Measurements from ENCODE around the gene MAN1A2.

Gene MAN1A2

DNA sequence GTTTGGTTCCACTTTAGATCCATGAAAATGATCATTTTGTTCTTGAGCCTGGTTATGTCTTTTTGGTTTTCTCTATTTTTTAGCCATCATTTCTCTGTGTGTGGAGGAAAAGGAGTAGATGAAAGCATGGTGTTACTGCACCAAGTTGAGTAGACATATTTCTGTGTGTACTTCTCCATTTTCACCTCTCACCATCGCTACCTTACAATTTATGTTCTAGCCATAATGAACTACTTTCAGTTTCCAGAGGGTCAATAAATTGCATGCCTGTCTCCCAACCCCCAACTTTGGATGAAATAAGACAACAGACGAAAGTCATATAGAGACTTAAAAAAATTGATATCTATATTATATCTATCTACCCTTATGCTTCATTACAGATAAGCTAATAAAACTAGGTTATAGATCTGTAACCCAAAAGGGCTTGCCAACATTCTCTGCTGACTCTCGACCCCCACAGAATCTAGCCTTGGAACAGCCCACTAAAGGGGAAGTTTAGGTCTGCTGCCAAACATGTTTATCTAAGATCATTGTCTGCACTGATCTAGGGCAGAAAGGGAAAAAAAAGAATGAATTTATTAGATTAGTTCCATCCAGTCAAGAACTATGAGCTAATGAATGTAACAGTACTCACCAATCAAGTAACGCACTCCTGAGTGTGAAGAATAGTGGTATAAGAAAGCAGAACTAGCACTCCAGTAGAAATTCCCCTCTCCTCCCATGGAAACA is 7.5 kb upstream of the MAN1A2 start:
- Histone ChIP-seq H4K20me1 (ENCODE audit: insufficient read depth) (no peaks in the 10 kb centered on the region), H3K9ac (no peak overlapping the region), H3K4me3 (IDR thresholded peaks at IDR 0.05; ENCODE audit: insufficient read depth, low read depth, low read length) (no peak overlapping the region), H3K27me3 (ENCODE audit: insufficient read depth, low read depth) (no peaks in the 10 kb centered on the region), H3K27ac (no peak overlapping the region), H3K36me3 (ENCODE audit: insufficient read depth) (no peaks in the 10 kb centered on the region), H2AFZ (ENCODE audit: low read depth) (no peak overlapping the region), H3K4me1 (ENCODE audit: low read depth, poor library complexity, severe bottlenecking) (peaks cover 11% of the 10 kb centered on the region), H3K4me2 (no peak overlapping the region), H3K79me2 (ENCODE audit: insufficient read depth, low read depth) (no peaks in the 10 kb centered on the region)
- TF ChIP-seq, protein P1, sequence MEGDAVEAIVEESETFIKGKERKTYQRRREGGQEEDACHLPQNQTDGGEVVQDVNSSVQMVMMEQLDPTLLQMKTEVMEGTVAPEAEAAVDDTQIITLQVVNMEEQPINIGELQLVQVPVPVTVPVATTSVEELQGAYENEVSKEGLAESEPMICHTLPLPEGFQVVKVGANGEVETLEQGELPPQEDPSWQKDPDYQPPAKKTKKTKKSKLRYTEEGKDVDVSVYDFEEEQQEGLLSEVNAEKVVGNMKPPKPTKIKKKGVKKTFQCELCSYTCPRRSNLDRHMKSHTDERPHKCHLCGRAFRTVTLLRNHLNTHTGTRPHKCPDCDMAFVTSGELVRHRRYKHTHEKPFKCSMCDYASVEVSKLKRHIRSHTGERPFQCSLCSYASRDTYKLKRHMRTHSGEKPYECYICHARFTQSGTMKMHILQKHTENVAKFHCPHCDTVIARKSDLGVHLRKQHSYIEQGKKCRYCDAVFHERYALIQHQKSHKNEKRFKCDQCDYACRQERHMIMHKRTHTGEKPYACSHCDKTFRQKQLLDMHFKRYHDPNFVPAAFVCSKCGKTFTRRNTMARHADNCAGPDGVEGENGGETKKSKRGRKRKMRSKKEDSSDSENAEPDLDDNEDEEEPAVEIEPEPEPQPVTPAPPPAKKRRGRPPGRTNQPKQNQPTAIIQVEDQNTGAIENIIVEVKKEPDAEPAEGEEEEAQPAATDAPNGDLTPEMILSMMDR (conservative IDR thresholded peaks at IDR 0.05; ENCODE audit: low read depth, low read length): no peak

- Histone ChIP-seq H3K27me3 (ENCODE audit: insufficient read depth, low read depth) (no peaks in the 10 kb centered on the region), H3K79me2 (ENCODE audit: insufficient read depth, low read depth) (peaks cover 15% of the 10 kb centered on the region; the same call in 1 of the 2 replicates), H2AFZ (ENCODE audit: low read depth) (no peak overlapping the region), H3K27ac (no peak overlapping the region), H3K4me1 (ENCODE audit: low read depth, poor library complexity, severe bottlenecking) (peaks cover 20% of the 10 kb centered on the region), H3K36me3 (ENCODE audit: insufficient read depth) (no peaks in the 10 kb centered on the region), H3K4me2 (no peak overlapping the region), H4K20me1 (ENCODE audit: insufficient read depth) (no peaks in the 10 kb centered on the region), H3K9ac (no peak overlapping the region), H3K4me3 (IDR thresholded peaks at IDR 0.05; ENCODE audit: insufficient read depth, low read depth, low read length) (no peak overlapping the region)
- TF ChIP-seq, protein P1 (conservative IDR thresholded peaks at IDR 0.05; ENCODE audit: low read depth, low read length): no peak
Observed at GRCh38 chr1:117362986-117363385, 4.3 kb upstream of the MAN1A2 start.

DNA sequence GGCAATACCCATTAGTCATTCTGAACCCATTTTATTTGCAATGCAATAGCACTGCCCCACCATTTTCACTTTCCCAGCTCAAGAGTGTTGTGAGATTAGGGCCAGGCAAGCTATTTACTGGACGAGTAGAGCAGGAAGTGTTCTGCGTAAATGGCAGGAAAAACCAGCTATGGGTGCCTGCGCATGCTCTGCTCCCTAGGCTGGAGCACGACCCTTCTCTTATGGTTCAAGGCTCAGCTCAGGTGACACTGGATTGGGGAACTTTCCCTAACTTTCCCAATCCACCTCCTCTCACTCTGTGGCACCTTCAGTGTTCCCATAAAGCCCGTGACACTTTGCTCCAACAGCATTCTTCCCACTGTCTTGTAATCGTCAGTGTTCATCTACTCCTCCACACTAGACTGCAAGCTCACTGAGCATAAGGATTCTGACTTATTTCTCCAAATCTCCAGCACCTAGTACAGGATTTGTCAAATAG is 3.6 kb upstream of the MAN1A2 start:
- Histone ChIP-seq H3K36me3 (ENCODE audit: insufficient read depth) (no peaks in the 10 kb centered on the region), H4K20me1 (ENCODE audit: insufficient read depth) (no peaks in the 10 kb centered on the region), H3K4me2 (no peak overlapping the region), H3K9ac (no peak overlapping the region), H3K4me1 (ENCODE audit: low read depth, poor library complexity, severe bottlenecking) (peaks cover 20% of the 10 kb centered on the region), H3K79me2 (ENCODE audit: insufficient read depth, low read depth) (peaks cover 21% of the 10 kb centered on the region; the same call in 1 of the 2 replicates), H2AFZ (ENCODE audit: low read depth) (no peak overlapping the region), H3K27ac (no peak overlapping the region), H3K27me3 (ENCODE audit: insufficient read depth, low read depth) (no peaks in the 10 kb centered on the region), H3K4me3 (IDR thresholded peaks at IDR 0.05; ENCODE audit: insufficient read depth, low read depth, low read length) (no peak overlapping the region)
- TF ChIP-seq, protein P1 (conservative IDR thresholded peaks at IDR 0.05; ENCODE audit: low read depth, low read length): no peak

- Histone ChIP-seq H3K9ac (no peak overlapping the region), H4K20me1 (ENCODE audit: insufficient read depth) (no peaks in the 10 kb centered on the region), H3K27me3 (ENCODE audit: insufficient read depth, low read depth) (no peaks in the 10 kb centered on the region), H3K79me2 (ENCODE audit: insufficient read depth, low read depth) (peaks cover 27% of the 10 kb centered on the region; the same call in 1 of the 2 replicates), H3K4me3 (IDR thresholded peaks at IDR 0.05; ENCODE audit: insufficient read depth, low read depth, low read length) (no peak overlapping the region), H3K36me3 (ENCODE audit: insufficient read depth) (no peaks in the 10 kb centered on the region), H3K27ac (no peak overlapping the region), H3K4me2 (no peak overlapping the region), H2AFZ (ENCODE audit: low read depth) (no peak overlapping the region), H3K4me1 (ENCODE audit: low read depth, poor library complexity, severe bottlenecking) (peaks cover 20% of the 10 kb centered on the region)
- TF ChIP-seq, protein P1 (conservative IDR thresholded peaks at IDR 0.05; ENCODE audit: low read depth, low read length): no peak
Observed at GRCh38 chr1:117364240-117364639, 3.0 kb upstream of the MAN1A2 start.
